Measurements from ENCODE around the gene NHLH1.

DNA sequence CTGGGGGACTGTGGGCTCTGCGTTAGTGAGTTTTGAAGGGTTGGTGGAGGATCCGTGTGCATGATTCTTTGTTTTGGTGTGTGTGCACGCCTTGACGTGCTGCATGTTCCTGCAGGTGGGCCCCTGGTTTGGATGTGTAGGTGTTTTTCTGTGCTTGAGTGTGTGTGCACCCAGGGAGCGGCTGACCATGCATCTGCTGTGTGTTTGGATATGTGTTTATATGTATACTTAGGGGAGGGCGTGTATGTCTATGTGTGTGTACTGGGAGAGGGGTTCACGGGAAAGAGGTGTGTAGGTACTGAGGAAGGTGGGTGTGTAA, 34.6 kb downstream of the NHLH1 start:
- TF ChIP-seq GATA2 (IDR thresholded peaks at IDR 0.05; ENCODE audit: low read depth, low read length) (no peak), GATA3 (IDR thresholded peaks at IDR 0.05; ENCODE audit: low read depth, low read length) (no peak)

All from SH-SY5Y (cell line).